Measurements from ENCODE around the gene SPSB3. TPM values are rescaled to one million over a fixed set of nuclear protein-coding genes. Genes with fewer than 3 reads are reported as not detected.

Gene SPSB3
- total RNA-seq, 1 donor from 2014 or later: 40.3 TPM

GRCh38 chr16:1729026-1729425 is 53.3 kb downstream of the SPSB3 start:
- ATAC-seq (ENCODE audit: low read depth): no peak
- no peak for DNase-seq
- H3K27me3 Mint-ChIP-seq: no peaks in the 10 kb centered on the region
- H3K9me3 Mint-ChIP-seq: no peaks in the 10 kb centered on the region
- H3K27ac Mint-ChIP-seq: no peak overlapping the region
- intact Hi-C loops (cut with micrococcal nuclease): no loop called here
- no peak for TF ChIP-seq CTCF (IDR thresholded peaks at IDR 0.05)
- peaks cover 26% of the 10 kb centered on the region for H3K4me1 Mint-ChIP-seq
- ChIA-PET POLR2A (no interaction called here), CTCF (no interaction called here)
- H3K4me3 Mint-ChIP-seq: no peak overlapping the region
- peaks cover 68% of the 10 kb centered on the region for H3K36me3 Mint-ChIP-seq (ENCODE audit: low read depth)

DNA sequence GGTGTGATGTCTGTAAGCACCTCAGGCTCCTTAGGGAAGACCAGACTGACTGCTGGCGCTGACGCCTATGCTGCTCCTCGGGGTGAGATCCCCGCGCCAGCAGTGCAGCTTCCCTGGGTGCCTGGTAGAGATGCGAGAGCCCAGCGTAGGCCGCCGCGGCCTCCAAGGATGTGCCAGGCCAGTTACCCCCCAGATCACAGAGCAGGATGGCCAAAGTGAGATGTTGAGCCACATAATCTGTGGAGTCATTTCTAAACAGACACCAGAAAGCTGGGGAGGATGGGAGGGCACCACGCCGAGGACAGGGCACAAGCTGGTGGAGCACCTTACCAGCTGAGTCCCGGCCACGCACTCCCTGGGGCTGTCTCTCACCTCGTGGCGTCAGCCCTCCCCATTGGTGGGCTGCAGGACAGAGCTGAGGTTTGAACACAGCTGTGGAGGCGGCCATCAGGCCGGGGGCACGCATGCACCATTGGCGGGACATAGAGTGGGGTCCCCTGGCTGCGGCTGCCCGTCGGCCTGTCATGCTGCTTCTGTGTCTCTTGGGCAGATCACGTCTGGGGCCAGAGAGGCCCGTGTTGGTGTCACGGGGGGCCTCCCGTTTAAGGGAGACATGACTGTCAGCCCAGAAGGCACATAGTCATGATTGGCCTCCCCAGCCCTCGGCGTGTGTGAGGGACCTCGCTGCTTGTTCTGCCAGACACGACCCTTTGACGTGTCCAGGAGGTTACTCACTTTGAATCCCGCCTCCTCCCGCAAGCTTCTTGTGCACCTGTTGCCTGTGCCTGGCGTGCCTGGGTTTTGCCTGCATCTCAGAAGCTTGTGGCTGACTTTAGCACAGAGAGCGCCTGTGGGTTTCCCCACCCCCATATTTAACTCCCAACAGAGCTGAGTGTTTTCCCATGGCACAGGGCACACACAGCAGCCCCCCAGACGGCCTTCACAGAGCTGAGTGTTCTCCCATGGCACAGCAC is 54.4 kb downstream of the SPSB3 start:
- H3K4me1 Mint-ChIP-seq: peaks cover 37% of the 10 kb centered on the region
- no peaks in the 10 kb centered on the region for H3K9me3 Mint-ChIP-seq
- no peak for TF ChIP-seq CTCF (IDR thresholded peaks at IDR 0.05)
- ChIA-PET POLR2A (interaction anchor here (0.8 kb wide), 1 partner anchor 22 kb away, joined by 3 read pairs; no protein-coding TSS in a partner anchor), CTCF (interaction anchor here (1.1 kb wide), 1 partner anchor 45 kb away, joined by 3 read pairs; the partner anchor contains the start of genes EME2 and MRPS34)
- H3K36me3 Mint-ChIP-seq (ENCODE audit: low read depth): peaks cover 61% of the 10 kb centered on the region
- DNase-seq (no peak), ATAC-seq (ENCODE audit: low read depth) (no peak)
- H3K27ac Mint-ChIP-seq: no peak overlapping the region
- H3K4me3 Mint-ChIP-seq: no peak overlapping the region
- no peaks in the 10 kb centered on the region for H3K27me3 Mint-ChIP-seq
- intact Hi-C loops (cut with micrococcal nuclease): no loop called here

Other genes with a start within 250 kb of the SPSB3 start
- gene TMEM204, start 248.9 kb downstream of the SPSB3 start, total RNA-seq: 0.18 TPM in 1 of 2 replicates, not detected in the other
- 9.8 and 11.1 TPM in 2 replicates for gene IFT140, start 170.5 kb downstream of the SPSB3 start, total RNA-seq
- 16.9 and 22.4 TPM in 2 replicates for gene CRAMP1, start 170.2 kb downstream of the SPSB3 start, total RNA-seq
- 43.4 and 48.7 TPM in 2 replicates for gene JPT2, start 104.3 kb downstream of the SPSB3 start, total RNA-seq
- 157 and 201 TPM in 2 replicates for gene MAPK8IP3, start 76.4 kb downstream of the SPSB3 start, total RNA-seq
- gene NME3, start 11.0 kb downstream of the SPSB3 start, total RNA-seq: 54.1 and 57.8 TPM in 2 replicates
- gene EME2, start 9.8 kb downstream of the SPSB3 start, total RNA-seq: 37.1 and 49.9 TPM in 2 replicates
- gene MRPS34, start 9.4 kb downstream of the SPSB3 start, total RNA-seq: 60.9 and 65.1 TPM in 2 replicates
- 53.7 and 54.2 TPM in 2 replicates for gene NUBP2, start 389 bp upstream of the SPSB3 start, total RNA-seq
- gene IGFALS, start 11.1 kb upstream of the SPSB3 start, total RNA-seq: not detected in 2 replicates
- gene HAGH, start 44.3 kb upstream of the SPSB3 start, total RNA-seq: 19.0 and 19.5 TPM in 2 replicates
- 10.2 and 10.4 TPM in 2 replicates for gene FAHD1, start 44.6 kb upstream of the SPSB3 start, total RNA-seq
- not detected in 2 replicates for gene MEIOB, start 89.6 kb upstream of the SPSB3 start, total RNA-seq
- gene HS3ST6, start 135.8 kb upstream of the SPSB3 start, total RNA-seq: not detected in 2 replicates
- 14.7 and 16.6 TPM in 2 replicates for gene MSRB1, start 160.6 kb upstream of the SPSB3 start, total RNA-seq
- gene RPL3L, start 172.1 kb upstream of the SPSB3 start, total RNA-seq: not detected in 2 replicates
- 77.4 and 92.5 TPM in 2 replicates for gene NDUFB10, start 177.0 kb upstream of the SPSB3 start, total RNA-seq
- gene RPS2, start 182.3 kb upstream of the SPSB3 start, total RNA-seq: 5,116 and 5,913 TPM in 2 replicates
- gene RNF151, start 184.3 kb upstream of the SPSB3 start, total RNA-seq: not detected in 2 replicates
- 41.8 and 44.2 TPM in 2 replicates for gene TBL3, start 189.5 kb upstream of the SPSB3 start, total RNA-seq
- 0.37 and 0.73 TPM in 2 replicates for gene NOXO1, start 198.9 kb upstream of the SPSB3 start, total RNA-seq
- 31.6 and 39.4 TPM in 2 replicates for gene GFER, start 201.6 kb upstream of the SPSB3 start, total RNA-seq
- 10.0 and 11.3 TPM in 2 replicates for gene SYNGR3, start 207.4 kb upstream of the SPSB3 start, total RNA-seq
- gene ZNF598, start 227.2 kb upstream of the SPSB3 start, total RNA-seq: 56.4 and 59.3 TPM in 2 replicates
- gene NPW, start 237.2 kb upstream of the SPSB3 start, total RNA-seq: 1.5 and 1.7 TPM in 2 replicates
- gene NHERF2, start 244.3 kb upstream of the SPSB3 start, total RNA-seq: 0.56 and 0.93 TPM in 2 replicates

Measured in activated B cell treated with CpG ODN at 0.5 μM for 24 hours (primary cell).